Heart left ventricle (tissue), 16 donors: ENCODE results near the gene NEUROD6. TPM values are rescaled to one million over a fixed set of nuclear protein-coding genes. Genes with fewer than 3 reads are reported as not detected.

ENCODE experiments used
- ATAC-seq, 4 donors: fragments of 200-7000 bp; cut with Tn5 transposase; one replicate each; pipeline ENCODE4 v1.9.1; 2020 to 2022; ENCODE audit warnings: moderate library complexity in 4 of 4, mild to moderate bottlenecking in 3 of 4, moderate number of reproducible peaks in 1 of 4
- DNase-seq, 5 donors: peaks; one replicate each; pipeline ENCODE4 v3.0.0-alpha.2; 2020
- H3K27ac ChIP-seq, 12 donors: fragments of 200-600 bp; sonication (generic) in 4 of 12; one replicate each; pipeline versions ENCODE4 v1.5.0 to v1.8.0; 2016 to 2022; ENCODE audit warnings: mild to moderate bottlenecking in 2 of 12
- H3K27me3 ChIP-seq, 9 donors: fragments of 200-600 bp; sonication (generic) in 2 of 9; one replicate each; pipeline versions ENCODE4 v1.5.1 to v1.8.0; 2016 to 2022; ENCODE audit warnings: mild to moderate bottlenecking in 3 of 9
- H3K36me3 ChIP-seq, 9 donors: fragments of 200-600 bp; sonication (generic) in 2 of 9; one replicate each; pipeline versions ENCODE4 v1.5.0 to v1.8.0; 2018 to 2022; ENCODE audit warnings: mild to moderate bottlenecking in 2 of 9
- H3K4me1 ChIP-seq, 12 donors: fragments of 200-600 bp; sonication (generic) in 4 of 12; one replicate each; pipeline versions ENCODE4 v1.5.0 to v1.8.0; 2016 to 2022; ENCODE audit warnings: mild to moderate bottlenecking in 3 of 12
- H3K4me3 ChIP-seq, 12 donors: fragments of 200-600 bp; sonication (generic) in 4 of 12; one replicate each; pipeline versions ENCODE4 v1.5.0 to v1.8.0; 2017 to 2022; ENCODE audit warnings: mild to moderate bottlenecking in 9 of 12, moderate library complexity in 4 of 12
- H3K9me3 ChIP-seq, 12 donors: fragments of 200-600 bp; sonication (generic) in 4 of 12; one replicate each; pipeline versions ENCODE4 v1.5.0 to v1.8.0; 2016 to 2022; ENCODE audit warnings: mild to moderate bottlenecking in 1 of 12
- CTCF ChIP-seq, 12 donors: fragments of 200-600 bp; sonication (generic) in 4 of 12; IDR thresholded peaks; one replicate each; pipeline versions ENCODE4 v1.5.0 to v1.8.0; 2018 to 2022; ENCODE audit warnings: antibody characterized with exemption in 12 of 12, mild to moderate bottlenecking in 5 of 12
- POLR2A ChIP-seq, 2 donors: fragments of 450-650 bp; IDR thresholded peaks; one replicate each; pipeline ENCODE4 v1.6.1; 2017; ENCODE audit warnings: antibody characterized with exemption in 2 of 2, mild to moderate bottlenecking in 2 of 2, moderate library complexity in 2 of 2
- whole genome bisulfite sequencing, 4 donors: extraction: QIAGEN DNeasy Blood & Tissue Kit in 2 of 4; methylation state at CpG; one replicate each; pipeline versions ENCODE4 v1.1.5 to v1.1.7; 2013 to 2018; 5-methylcytosine and 5-hydroxymethylcytosine counted together
- intact Hi-C, 10 donors: fragments of 100-400 bp; cut with DNase I; formaldehyde crosslinking; loops; one replicate each; pipeline versions ENCODE4 v1.11.1 to v1.14.2; 2022
- polyA plus RNA-seq, 2 donors: library from polyadenylated mRNA; stranded (reverse); fragments of 200-250 nt; gene quantifications; one replicate each; pipeline ENCODE4 v1.2.3, GENCODE V29; 2013
- total RNA-seq, 9 donors: library from RNA; depleted of rRNA in 2 of 9; stranded (reverse); fragments of >200 nt in 2 of 9; fragmentation: NEBNext Ultra II Directional in 3 of 9; extraction: Animal tissue kit (Norgen Biotek cat#: 25700) in 3 of 9; gene quantifications; one replicate each; pipeline versions ENCODE4 v1.1.0 to v1.2.4, GENCODE V29; 2016 to 2023
- donor health status: ischemic (EF 13 %, LVEDD 7.1; RV severe dilation, severe dysfunction).
- donor health status: healthy with polysubstance abuse.
- donor health status: DM: no; HTN: yes; CAD: no.
- donor health status: DM: no; HTN: no; CAD: no.
- donor health status: ischemic (EF 25% LVEDD 6.9; RV normal size, moderate dysfunction).
- donor health status: ischemic (EF 25% LVEDD 5.7; RV mildly dilated, moderate dysfunction).
- donor health status: healthy.
- donor health status: DM: yes; HTN: yes; CAD: no.
- donor health status: ischemic (EF 35%, LVEDD 5.7; RV mildly dilated, moderate dysfunction).
- donor health status: nonischemic (EF 11% LVEDD 7.7; RV severe dilation, severe dysfunction).
- donor health status: DM: yes; HTN: yes; CAD: no.
- donor health status: PGD.
- donor health status: ischemic (EF 29% LVEDD 5.4; RV normal size, mild dysfunction).
- donor health status: nonischemic (EF 23%, LVEDD 6.1; RV moderate dilation, normal function).

The NEUROD6 gene
- total and polyA plus RNA-seq, 11 donors: not detected

GRCh38 chr7:31372231-31372959 is 31.9 kb upstream of the NEUROD6 start:
- H3K9me3 ChIP-seq: no peaks in the 10 kb centered on the region
- intact Hi-C loops: loop anchor here in 2 of 10 donors (10.0 kb wide), 1 partner anchor 262 kb away; no protein-coding TSS in a partner anchor
- no peaks in the 10 kb centered on the region for H3K4me1 ChIP-seq
- H3K27me3 ChIP-seq: peaks cover 0 to 38% (median 0%) of the 10 kb centered on the region in 9 donors
- H3K4me3 ChIP-seq: no peak overlapping the region
- 76 to 83% (median 79%) methylated on average over 11 of the region's 11 CpGs for WGBS, 4 donors
- H3K27ac ChIP-seq: no peak overlapping the region
- TF ChIP-seq POLR2A (IDR thresholded peaks at IDR 0.05) (no peak), CTCF (IDR thresholded peaks at IDR 0.05) (no peak)
- no peak for DNase-seq
- H3K36me3 ChIP-seq: no peaks in the 10 kb centered on the region
- no peak for ATAC-seq

GRCh38 chr7:31371621-31372020 is 31.1 kb upstream of the NEUROD6 start:
- Histone ChIP-seq H3K27ac (no peak overlapping the region), H3K4me3 (no peak overlapping the region), H3K27me3 (peaks cover 0 to 39% (median 0%) of the 10 kb centered on the region in 9 donors), H3K36me3 (no peaks in the 10 kb centered on the region), H3K4me1 (no peaks in the 10 kb centered on the region), H3K9me3 (no peaks in the 10 kb centered on the region)
- 58 to 76% (median 69%) methylated on average over 2 of the region's 2 CpGs for WGBS, 4 donors
- DNase-seq (no peak), ATAC-seq (no peak)
- no peak for TF ChIP-seq POLR2A (IDR thresholded peaks at IDR 0.05)
- TF ChIP-seq CTCF (IDR thresholded peaks at IDR 0.05): no peak
- intact Hi-C loops: loop anchor here in 2 of 10 donors (10.0 kb wide), 1 partner anchor 263 kb away; no protein-coding TSS in a partner anchor

- no peak for DNase-seq
- Histone ChIP-seq H3K36me3 (no peaks in the 10 kb centered on the region), H3K27me3 (peaks cover 0 to 43% (median 0%) of the 10 kb centered on the region in 9 donors), H3K4me1 (no peaks in the 10 kb centered on the region), H3K27ac (no peak overlapping the region), H3K9me3 (no peaks in the 10 kb centered on the region), H3K4me3 (no peak overlapping the region)
- WGBS, 4 donors: 23 to 32% (median 25%) methylated on average over 3 of the region's 3 CpGs
- no peak for TF ChIP-seq CTCF (IDR thresholded peaks at IDR 0.05)
- TF ChIP-seq POLR2A (IDR thresholded peaks at IDR 0.05): no peak
- ATAC-seq: no peak
- intact Hi-C loops: loop anchor here in 2 of 10 donors (10.0 kb wide), 1 partner anchor 264 kb away; no protein-coding TSS in a partner anchor
Observed at GRCh38 chr7:31370609-31371008, 30.1 kb upstream of the NEUROD6 start.

GRCh38 chr7:31368620-31369019 is 28.1 kb upstream of the NEUROD6 start:
- H3K4me3 ChIP-seq: no peak overlapping the region
- H3K27me3 ChIP-seq: peaks cover 0 to 42% (median 0%) of the 10 kb centered on the region in 9 donors
- H3K27ac ChIP-seq: no peak overlapping the region
- no peak for ATAC-seq
- no peaks in the 10 kb centered on the region for H3K4me1 ChIP-seq
- no peaks in the 10 kb centered on the region for H3K36me3 ChIP-seq
- intact Hi-C loops: no loop called here
- DNase-seq: no peak
- WGBS, 4 donors: 77 to 92% (median 89%) methylated on average over 7 to 10 of the region's 10 CpGs
- TF ChIP-seq CTCF (IDR thresholded peaks at IDR 0.05): no peak
- TF ChIP-seq POLR2A (IDR thresholded peaks at IDR 0.05): no peak
- H3K9me3 ChIP-seq: no peaks in the 10 kb centered on the region
